Left forelimb (tissue), 1 donor: ENCODE results near the gene RALGAPA1.

Experiments used
- DNase-seq: peaks from one replicate; pipeline ENCODE4 v3.0.0-alpha.2; 2018; ENCODE audit warnings: low spot score

RALGAPA1 gene

GRCh38 chr14:35535483-35536112 is 273.5 kb downstream of the RALGAPA1 start:
- no peak for DNase-seq

GRCh38 chr14:35534873-35535482 is 274.1 kb downstream of the RALGAPA1 start:
- DNase-seq = peak; percentile 89

GRCh38 chr14:35534208-35534872 is 274.8 kb downstream of the RALGAPA1 start:
- peak; percentile 63 for DNase-seq

- peak; percentile 76 for DNase-seq
Observed at GRCh38 chr14:35533357-35534207, 275.5 kb downstream of the RALGAPA1 start, which contains the start of gene INSM2. Gene INSM2, plus strand, starts transcription at chr14:35534164. Its CDS starts 89 bp downstream, at chr14:35534253.

- no peak for DNase-seq
Observed at GRCh38 chr14:35532783-35533356, 276.2 kb downstream of the RALGAPA1 start.

- no peak for DNase-seq
Observed at GRCh38 chr14:35531960-35532747, 276.9 kb downstream of the RALGAPA1 start.

GRCh38 chr14:35526962-35527361 is 282.1 kb downstream of the RALGAPA1 start:
- DNase-seq = no peak

GRCh38 chr14:35525695-35526094 is 283.4 kb downstream of the RALGAPA1 start:
- no peak for DNase-seq

- DNase-seq = no peak
Observed at GRCh38 chr14:35519986-35520385, 289.1 kb downstream of the RALGAPA1 start.

GRCh38 chr14:35515916-35516315 is 293.2 kb downstream of the RALGAPA1 start:
- DNase-seq = no peak

GRCh38 chr14:35512765-35513164 is 296.3 kb downstream of the RALGAPA1 start:
- DNase-seq = no peak

- no peak for DNase-seq
Observed at GRCh38 chr14:35509846-35510245, 299.2 kb downstream of the RALGAPA1 start.

- DNase-seq = no peak
Observed at GRCh38 chr14:35506927-35507326, 302.2 kb downstream of the RALGAPA1 start.

GRCh38 chr14:35506461-35506860 is 302.6 kb downstream of the RALGAPA1 start:
- no peak for DNase-seq

GRCh38 chr14:35504260-35504659 is 304.8 kb downstream of the RALGAPA1 start:
- DNase-seq = no peak

GRCh38 chr14:35503646-35504045 is 305.4 kb downstream of the RALGAPA1 start:
- DNase-seq = no peak

- no peak for DNase-seq
Observed at GRCh38 chr14:35499180-35499579, 309.9 kb downstream of the RALGAPA1 start.

- DNase-seq = no peak
Observed at GRCh38 chr14:35495278-35495677, 313.8 kb downstream of the RALGAPA1 start.

GRCh38 chr14:35492569-35493014 is 316.5 kb downstream of the RALGAPA1 start:
- no peak for DNase-seq
